Measurements from ENCODE around the gene SAMD9L.

GRCh38 chr7:93138576-93138975 is 9.6 kb downstream of the SAMD9L start:
- TF ChIP-seq CTCF (IDR thresholded peaks at IDR 0.05) (no peak), POLR2A (IDR thresholded peaks at IDR 0.05) (no peak)

All from esophagus squamous epithelium (tissue), 4 donors.